Thoracic aorta (tissue), 2 donors: ENCODE measurements around the gene MS4A4A. TPM values are rescaled to one million over a fixed set of nuclear protein-coding genes. Genes with fewer than 3 reads are reported as not detected.

Source experiments
- ATAC-seq: fragments of 150-250 bp; one replicate; pipeline ENCODE4 v1.8.0; 2017; ENCODE audit warnings: low read depth; ENCODE audit not compliant: insufficient number of reproducible peaks, low FRiP score
- DNase-seq: peaks from one replicate; pipeline ENCODE4 v3.0.0-alpha.2; 2020; ENCODE audit warnings: low spot score
- H3K27ac ChIP-seq, 2 donors: fragments of 200-600 bp; sonication (generic); 1 replicate in 1 of 2; 2 replicates in 1 of 2; pipeline ENCODE4 v1.5.1; 2016; ENCODE audit warnings: mild to moderate bottlenecking in 2 of 2, moderate library complexity in 2 of 2
- H3K27me3 ChIP-seq: fragments of 200-600 bp; sonication (generic); replicated peaks from 2 replicates; pipeline ENCODE4 v1.6.0; 2016; ENCODE audit warnings: mild to moderate bottlenecking; ENCODE audit not compliant: insufficient read depth
- H3K36me3 ChIP-seq: fragments of 200-600 bp; sonication (generic); one replicate; pipeline ENCODE4 v1.5.1; 2016
- H3K4me1 ChIP-seq, 2 donors: fragments of 200-600 bp; sonication (generic); 1 replicate in 1 of 2; 2 replicates in 1 of 2; pipeline versions ENCODE4 v1.5.1 to v1.6.0; 2016; ENCODE audit warnings: low read depth in 2 of 2, mild to moderate bottlenecking in 1 of 2; ENCODE audit not compliant: control insufficient read depth in 1 of 2
- H3K4me3 ChIP-seq: fragments of 200-600 bp; sonication (generic); 2 replicates; pipeline ENCODE4 v1.5.1; 2016; ENCODE audit warnings: mild to moderate bottlenecking
- H3K9me3 ChIP-seq: fragments of 200-600 bp; sonication (generic); 2 replicates; pipeline ENCODE4 v1.5.1; 2016
- CTCF ChIP-seq: fragments of 200-600 bp; sonication (generic); IDR thresholded peaks from one replicate; pipeline ENCODE4 v1.5.1; 2019; ENCODE audit warnings: antibody characterized with exemption
- total RNA-seq, 2 donors: library from RNA; depleted of rRNA; stranded (reverse); fragments of >200 nt; gene quantifications; one replicate each; pipeline versions ENCODE4 v1.1.0 to v1.2.3, GENCODE V29; 2016

MS4A4A gene
- total RNA-seq, 2 donors from 2014 or later = 44.9 to 63.7 TPM

GRCh38 chr11:60339356-60339755, 58.9 kb downstream of the MS4A4A start:
- ATAC-seq (no peak), DNase-seq (no peak)
- H3K9me3 ChIP-seq = no peaks in the 10 kb centered on the region
- H3K27ac ChIP-seq = no peak overlapping the region
- no peaks in the 10 kb centered on the region for H3K4me1 ChIP-seq
- H3K4me3 ChIP-seq = no peak overlapping the region
- no peaks in the 10 kb centered on the region for H3K27me3 ChIP-seq
- H3K36me3 ChIP-seq = no peaks in the 10 kb centered on the region
- TF ChIP-seq CTCF = no peak

- peak; percentile 18 for TF ChIP-seq CTCF
- DNase-seq (no peak), ATAC-seq (no peak)
- Histone ChIP-seq H3K4me1 (no peaks in the 10 kb centered on the region), H3K9me3 (no peaks in the 10 kb centered on the region), H3K27me3 (no peaks in the 10 kb centered on the region), H3K36me3 (no peaks in the 10 kb centered on the region), H3K27ac (no peak overlapping the region), H3K4me3 (no peak overlapping the region)
Measured at GRCh38 chr11:60343094-60343704, 62.7 kb downstream of the MS4A4A start.

DNA sequence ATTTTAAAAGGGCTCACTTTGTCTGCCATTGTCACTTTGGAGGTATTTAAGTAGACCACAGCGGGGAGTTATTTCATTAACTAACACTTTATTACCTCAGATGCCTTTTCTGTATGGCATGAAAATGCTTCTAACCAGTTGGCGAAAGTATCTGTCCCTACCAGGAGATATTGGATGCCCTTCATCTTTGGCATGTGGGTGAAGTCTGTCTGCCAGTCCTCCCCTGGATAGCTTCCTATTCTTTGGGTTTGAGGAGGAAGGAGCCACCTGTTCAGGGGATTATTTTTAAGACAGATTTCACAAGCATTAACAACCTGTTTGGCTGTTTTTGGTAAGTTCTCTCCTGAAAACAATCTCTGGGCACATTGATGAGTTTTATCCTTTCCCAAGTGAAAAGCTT, 63.7 kb downstream of the MS4A4A start:
- DNase-seq = no peak
- TF ChIP-seq CTCF = no peak
- ATAC-seq = no peak
- Histone ChIP-seq H3K4me3 (no peak overlapping the region), H3K36me3 (no peaks in the 10 kb centered on the region), H3K4me1 (no peaks in the 10 kb centered on the region), H3K9me3 (no peaks in the 10 kb centered on the region), H3K27ac (no peak overlapping the region), H3K27me3 (no peaks in the 10 kb centered on the region)

DNA sequence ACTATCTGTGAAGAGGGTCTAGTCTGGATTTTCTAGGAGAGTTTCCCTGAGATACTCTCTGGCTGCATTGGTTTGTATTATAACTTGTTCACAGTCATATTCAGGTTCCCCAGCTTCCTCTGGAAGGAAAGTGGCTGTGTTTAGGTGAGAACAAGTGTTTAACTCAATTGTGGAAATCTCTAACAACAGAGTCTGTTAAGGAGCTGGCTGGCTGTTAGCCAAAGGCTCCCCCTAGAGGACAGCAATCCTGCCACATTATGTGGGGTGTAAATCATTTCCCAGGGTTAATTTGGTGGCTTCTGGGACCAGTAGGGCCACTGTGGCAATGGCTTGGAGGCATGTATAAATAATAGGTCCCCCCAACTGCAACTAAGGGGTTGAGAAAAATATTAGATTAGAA, 65.0 kb downstream of the MS4A4A start:
- Histone ChIP-seq H3K27me3 (no peaks in the 10 kb centered on the region), H3K9me3 (no peaks in the 10 kb centered on the region), H3K27ac (no peak overlapping the region), H3K4me3 (no peak overlapping the region), H3K4me1 (no peaks in the 10 kb centered on the region), H3K36me3 (no peaks in the 10 kb centered on the region)
- ATAC-seq (no peak), DNase-seq (no peak)
- no peak for TF ChIP-seq CTCF

DNA sequence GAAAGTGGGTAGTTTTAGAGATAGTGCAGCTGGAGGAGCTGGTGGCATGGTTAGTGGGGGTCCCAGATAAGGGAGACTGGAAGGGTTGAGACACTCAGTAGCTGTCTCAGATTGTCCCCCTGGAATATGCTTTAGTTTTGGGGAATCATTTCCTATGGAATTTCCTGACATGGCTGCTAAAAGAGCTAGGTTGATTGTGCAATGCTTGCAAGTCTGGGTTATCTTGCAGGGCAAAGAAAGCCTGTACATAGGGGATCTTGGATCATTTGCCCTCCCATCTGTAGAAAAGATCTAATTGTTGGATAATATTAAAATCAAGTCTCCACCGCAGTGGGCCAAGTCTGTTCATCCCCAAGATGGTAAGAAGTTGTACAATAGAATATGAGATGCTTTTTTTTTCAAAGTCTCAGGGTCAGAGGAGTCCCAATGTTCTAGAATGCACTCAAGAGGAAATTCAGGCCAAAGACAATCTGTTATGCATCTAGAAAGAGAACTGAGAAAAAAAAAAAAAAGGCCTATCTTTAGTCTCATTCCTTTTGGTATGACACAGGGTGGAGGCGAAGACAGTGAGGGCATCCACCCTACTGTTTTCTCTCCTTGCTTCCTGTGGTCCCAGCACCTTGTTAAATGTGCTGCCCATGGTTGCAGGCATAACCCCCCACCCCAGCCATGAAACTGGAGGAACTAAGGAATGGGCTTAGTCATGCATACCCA, 66.8 kb downstream of the MS4A4A start:
- Histone ChIP-seq H3K9me3 (no peaks in the 10 kb centered on the region), H3K4me3 (no peak overlapping the region), H3K4me1 (no peaks in the 10 kb centered on the region), H3K36me3 (no peaks in the 10 kb centered on the region), H3K27ac (no peak overlapping the region), H3K27me3 (no peaks in the 10 kb centered on the region)
- ATAC-seq = no peak
- TF ChIP-seq CTCF = no peak
- DNase-seq = no peak
